ENCODE data around the gene PPP2R5E.

PPP2R5E gene

GRCh38 chr14:63431466-63431865 is 111.7 kb downstream of the PPP2R5E start:
- no peak for DNase-seq

- no peak for DNase-seq
Measured at GRCh38 chr14:63428486-63428885, 114.7 kb downstream of the PPP2R5E start.

- DNase-seq: no peak
Measured at GRCh38 chr14:63426838-63427352, 116.3 kb downstream of the PPP2R5E start.

GRCh38 chr14:63423889-63424288 is 119.3 kb downstream of the PPP2R5E start:
- no peak for DNase-seq

- no peak for DNase-seq
Measured at GRCh38 chr14:63423381-63423780, 119.8 kb downstream of the PPP2R5E start.

GRCh38 chr14:63421919-63422318 is 121.3 kb downstream of the PPP2R5E start:
- no peak for DNase-seq

- no peak for DNase-seq
Measured at GRCh38 chr14:63421226-63421625, 122.0 kb downstream of the PPP2R5E start.

GRCh38 chr14:63418020-63418419 is 125.2 kb downstream of the PPP2R5E start:
- DNase-seq: no peak

- no peak for DNase-seq
Measured at GRCh38 chr14:63413009-63413408, 130.2 kb downstream of the PPP2R5E start.

- no peak for DNase-seq
Measured at GRCh38 chr14:63406333-63406732, 136.8 kb downstream of the PPP2R5E start.

- DNase-seq: no peak
Measured at GRCh38 chr14:63405715-63406114, 137.5 kb downstream of the PPP2R5E start.

GRCh38 chr14:63404906-63405305 is 138.3 kb downstream of the PPP2R5E start:
- DNase-seq: no peak

- no peak for DNase-seq
Measured at GRCh38 chr14:63401646-63402045, 141.5 kb downstream of the PPP2R5E start.

GRCh38 chr14:63398952-63399351 is 144.2 kb downstream of the PPP2R5E start:
- DNase-seq: no peak

GRCh38 chr14:63394841-63395240 is 148.3 kb downstream of the PPP2R5E start:
- no peak for DNase-seq

- no peak for DNase-seq
Measured at GRCh38 chr14:63394432-63394831, 148.7 kb downstream of the PPP2R5E start.

- DNase-seq: no peak
Measured at GRCh38 chr14:63393012-63393411, 150.2 kb downstream of the PPP2R5E start.

- DNase-seq: no peak
Measured at GRCh38 chr14:63392236-63392635, 150.9 kb downstream of the PPP2R5E start.

GRCh38 chr14:63388766-63389431 is 154.3 kb downstream of the PPP2R5E start:
- DNase-seq: peak; percentile 41 to 68

- DNase-seq: no peak
Measured at GRCh38 chr14:63387711-63388110, 155.5 kb downstream of the PPP2R5E start.

- DNase-seq: no peak
Measured at GRCh38 chr14:63383776-63384367, 159.3 kb downstream of the PPP2R5E start.

GRCh38 chr14:63378444-63378843 is 164.7 kb downstream of the PPP2R5E start:
- no peak for DNase-seq

GRCh38 chr14:63375769-63376168 is 167.4 kb downstream of the PPP2R5E start:
- no peak for DNase-seq

- peak in 1 of 2 experiments; percentile 29 for DNase-seq
Measured at GRCh38 chr14:63371613-63372012, 171.6 kb downstream of the PPP2R5E start.

- DNase-seq: no peak
Measured at GRCh38 chr14:63371033-63371432, 172.1 kb downstream of the PPP2R5E start.

All from NCI-H524 (cell line).